HG03460 (cell line): Measurements from ENCODE around the gene RPN1.
"Not testable (repeated sequence)": the region's sequence is repeated elsewhere in the genome, so short reads cannot be mapped to it uniquely, and the experiment has no call there.

Source experiments
- ATAC-seq: cut with Tn5 transposase; IDR thresholded peaks from one replicate; pipeline ENCODE4 v1.9.1; 2021; ENCODE audit not compliant: unreplicated experiment

The RPN1 gene

DNA sequence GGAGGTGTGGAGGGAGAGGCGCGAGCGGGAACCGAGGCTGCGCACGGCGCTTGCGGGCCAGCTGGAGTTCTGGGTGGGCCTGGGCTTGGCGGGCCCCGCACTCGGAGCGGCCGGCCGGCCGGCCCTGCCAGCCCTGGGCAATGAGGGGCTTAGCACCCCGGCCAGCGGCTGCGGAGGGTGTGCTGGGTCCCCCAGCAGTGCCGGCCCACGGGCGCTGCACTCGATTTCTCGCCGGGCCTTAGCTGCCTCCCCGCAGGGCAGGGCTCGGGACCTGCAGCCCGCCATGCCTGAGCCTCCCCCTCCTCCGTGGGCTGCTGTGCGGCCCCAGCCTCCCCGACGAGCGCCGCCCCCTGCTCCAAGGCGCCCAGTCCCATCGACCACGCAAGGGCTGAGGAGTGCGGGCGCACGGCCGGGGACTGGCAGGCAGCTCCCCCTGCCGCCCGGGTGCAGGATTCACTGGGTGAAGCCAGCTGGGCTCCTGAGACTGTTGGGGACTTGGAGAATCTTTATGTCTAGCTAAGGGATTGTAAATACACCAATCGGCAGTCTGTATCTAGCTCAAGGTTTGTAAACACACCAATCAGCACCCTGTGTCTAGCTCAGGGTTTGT lies 2.9 kb upstream of the RPN1 start:
- not testable (repeated sequence) for ATAC-seq

DNA sequence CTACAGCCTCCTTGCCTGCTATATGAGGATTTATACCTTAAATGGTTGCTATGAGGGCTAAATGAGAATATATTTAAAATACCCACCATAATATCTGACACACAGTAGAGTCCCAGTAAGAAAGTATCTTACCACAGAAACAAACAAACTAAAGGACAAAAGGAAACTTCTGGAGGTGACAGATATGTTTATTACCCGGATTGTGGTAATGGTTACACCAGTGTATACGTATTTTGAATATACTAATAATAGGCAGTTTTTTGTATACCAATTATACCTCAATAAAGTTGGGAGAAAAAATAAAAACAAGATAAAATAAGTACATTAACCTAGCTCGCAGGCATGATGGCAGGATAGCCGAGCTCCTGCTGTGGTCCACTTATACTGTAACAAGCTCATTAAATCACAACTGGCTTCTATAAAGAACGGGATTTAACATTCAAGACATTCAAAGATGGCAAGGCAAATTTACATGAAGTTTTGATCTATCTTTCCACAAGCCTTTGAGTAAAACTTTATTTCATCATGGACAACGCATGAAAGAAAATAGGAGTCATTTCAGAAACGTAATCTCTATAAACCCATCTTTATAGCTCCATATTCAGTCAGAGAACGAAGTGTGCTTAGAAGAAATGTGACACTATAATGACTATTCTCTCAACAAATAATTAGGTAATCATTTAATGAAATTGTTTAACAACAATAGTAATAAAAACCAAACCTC lies 1.5 kb downstream of the RPN1 start:
- no peak for ATAC-seq

DNA sequence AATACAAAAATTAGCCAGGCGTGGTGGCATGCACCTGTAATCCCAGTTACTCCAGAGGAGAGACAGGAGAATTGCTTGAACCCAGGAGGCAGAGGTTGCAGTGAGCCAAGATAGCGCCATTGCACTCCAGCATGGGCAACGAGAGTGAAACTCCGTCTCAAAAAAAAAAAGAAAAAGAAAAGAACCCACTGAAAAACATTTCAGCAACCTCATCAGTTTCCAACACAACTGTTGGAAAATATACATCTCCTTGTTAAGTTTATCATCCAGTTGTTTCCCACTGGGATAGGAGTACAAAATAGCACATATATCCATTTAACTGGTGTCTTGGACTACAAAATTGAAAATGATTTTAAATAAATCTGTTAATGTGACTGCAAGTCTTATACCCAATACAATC lies 2.2 kb downstream of the RPN1 start:
- no peak for ATAC-seq

DNA sequence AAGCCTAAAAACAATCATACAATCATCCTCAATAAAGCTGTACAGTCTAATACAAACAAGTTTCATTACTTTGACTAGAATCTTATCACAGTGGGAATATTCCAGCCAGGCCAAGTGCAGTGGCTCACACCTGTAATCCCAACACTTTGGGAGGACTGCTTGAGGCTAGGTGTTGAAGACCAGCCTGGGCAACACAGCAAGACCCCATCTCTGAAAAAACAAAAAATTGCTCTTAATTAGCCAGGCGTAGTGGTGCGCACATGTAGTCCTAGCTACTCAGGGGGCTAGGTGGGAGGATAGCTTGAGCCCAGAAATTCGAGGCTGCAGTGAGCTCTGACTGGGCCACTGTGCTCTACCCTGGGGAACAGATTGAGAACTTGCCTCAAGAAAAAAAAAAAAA lies 3.3 kb downstream of the RPN1 start:
- no peak for ATAC-seq

DNA sequence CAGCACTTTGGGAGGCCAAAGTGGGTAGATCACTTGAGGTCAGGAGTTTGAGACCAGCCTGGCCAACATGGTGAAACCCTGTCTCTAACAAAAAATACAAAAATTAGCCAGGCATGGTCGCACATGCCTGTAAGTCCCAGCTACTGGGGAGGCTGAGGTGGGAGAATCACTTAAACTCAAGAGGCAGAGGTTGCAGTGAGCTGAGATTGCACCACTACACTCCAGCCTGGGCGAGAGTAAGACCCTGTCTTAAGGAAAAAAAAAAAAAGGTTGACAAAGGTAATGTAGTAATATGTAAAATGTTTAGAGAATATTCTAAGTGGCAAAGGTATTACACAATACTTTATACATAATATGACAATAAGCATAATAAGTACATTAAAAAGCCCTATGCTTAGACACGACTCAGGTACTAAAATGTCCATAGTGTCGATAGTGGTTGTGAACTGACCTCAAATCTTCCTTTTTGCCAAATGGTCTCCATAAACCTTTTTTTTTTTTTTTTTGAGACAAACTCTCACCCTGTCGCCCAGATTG lies 16.5 kb downstream of the RPN1 start:
- ATAC-seq: no peak

DNA sequence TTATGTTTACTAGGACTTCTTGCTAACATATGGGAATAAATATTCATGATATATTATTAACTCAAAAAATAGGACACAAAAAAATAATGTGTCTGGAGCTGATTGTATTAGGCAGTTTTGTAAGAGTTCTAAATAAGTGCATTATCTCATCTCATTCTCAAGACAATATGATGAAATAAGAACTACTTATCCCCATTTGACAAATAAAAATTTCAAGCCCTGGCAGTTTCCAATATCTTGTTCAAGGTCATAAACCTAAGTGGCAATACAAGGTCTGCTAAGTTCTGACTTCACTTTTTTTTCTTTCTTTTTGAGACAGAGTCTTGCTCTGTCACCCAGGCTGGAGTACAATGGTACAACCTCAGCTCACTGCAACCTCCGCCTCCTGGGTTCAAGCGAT lies 18.3 kb downstream of the RPN1 start:
- ATAC-seq: no peak

DNA sequence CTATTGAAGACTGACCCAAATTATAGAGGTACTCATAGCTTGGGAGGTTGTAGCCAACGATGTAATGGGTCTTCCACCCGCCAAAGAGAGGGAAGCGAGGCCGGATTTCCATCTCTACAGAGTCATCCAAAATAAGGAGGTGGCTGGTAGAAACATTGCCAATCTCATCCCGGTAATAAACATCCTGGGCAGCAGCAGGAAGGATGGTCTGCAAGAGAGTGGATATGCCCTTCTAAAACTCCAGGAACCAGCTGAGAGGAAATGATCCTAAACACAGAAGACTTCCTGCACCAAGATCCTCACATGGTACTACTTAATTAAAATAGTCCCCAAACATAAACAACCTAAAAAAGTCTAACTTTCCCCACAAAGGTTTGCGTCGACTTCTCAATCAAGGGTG lies 20.7 kb downstream of the RPN1 start:
- ATAC-seq: no peak

DNA sequence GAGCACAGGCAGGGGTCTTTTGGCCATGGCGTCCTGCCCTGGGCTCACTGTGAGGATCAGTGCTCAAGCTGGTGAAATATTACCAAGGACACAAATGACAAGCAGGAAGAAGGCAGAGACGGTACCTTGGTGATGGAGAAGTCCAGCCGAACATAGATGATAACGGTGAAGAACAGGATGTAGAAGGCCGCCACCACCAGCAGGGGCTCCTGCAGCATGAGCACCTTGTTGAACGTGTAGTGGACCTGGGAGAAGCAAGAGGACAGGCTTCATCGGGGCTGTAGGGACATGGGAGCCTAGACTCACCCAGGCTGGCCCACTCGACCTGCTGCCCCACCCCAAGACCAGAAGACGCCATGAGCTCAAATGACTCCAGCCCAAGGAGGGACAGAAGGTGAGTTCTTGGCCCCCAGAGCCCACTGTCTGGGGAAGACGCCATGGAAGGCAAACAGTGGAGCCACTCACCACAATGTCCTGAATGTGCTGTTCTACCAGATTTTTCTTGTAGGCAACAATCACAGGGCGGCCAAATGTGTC lies 25.1 kb downstream of the RPN1 start:
- no peak for ATAC-seq

DNA sequence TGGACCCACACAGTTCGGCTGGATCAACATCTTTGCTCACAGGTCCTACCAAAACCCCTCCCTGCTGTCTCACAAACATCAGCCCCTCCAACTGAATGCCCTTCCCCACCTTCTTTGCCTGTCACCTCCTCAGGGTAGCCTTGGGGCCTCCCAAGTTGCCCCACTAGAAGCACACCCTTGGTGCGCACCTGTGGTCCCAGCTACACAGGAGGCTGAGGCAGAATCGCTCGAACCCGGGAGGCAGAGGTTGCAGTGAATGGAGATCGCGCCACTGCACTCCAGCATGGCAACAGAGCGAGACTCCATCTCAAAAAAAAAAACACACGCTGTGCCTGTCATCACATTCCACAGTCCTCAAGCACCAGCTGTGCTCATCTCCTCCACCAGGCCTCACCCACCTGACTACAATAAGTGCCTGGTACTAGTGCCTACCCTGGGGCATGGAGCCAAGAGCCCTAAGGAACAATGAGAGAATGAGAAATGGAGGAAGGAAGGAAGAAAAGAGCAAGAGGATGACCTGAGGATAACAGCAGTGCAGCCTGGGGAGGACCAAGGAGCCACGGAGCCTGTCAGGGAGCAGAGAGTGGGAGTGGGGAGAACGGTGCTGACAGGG lies 26.0 kb downstream of the RPN1 start:
- no peak for ATAC-seq

DNA sequence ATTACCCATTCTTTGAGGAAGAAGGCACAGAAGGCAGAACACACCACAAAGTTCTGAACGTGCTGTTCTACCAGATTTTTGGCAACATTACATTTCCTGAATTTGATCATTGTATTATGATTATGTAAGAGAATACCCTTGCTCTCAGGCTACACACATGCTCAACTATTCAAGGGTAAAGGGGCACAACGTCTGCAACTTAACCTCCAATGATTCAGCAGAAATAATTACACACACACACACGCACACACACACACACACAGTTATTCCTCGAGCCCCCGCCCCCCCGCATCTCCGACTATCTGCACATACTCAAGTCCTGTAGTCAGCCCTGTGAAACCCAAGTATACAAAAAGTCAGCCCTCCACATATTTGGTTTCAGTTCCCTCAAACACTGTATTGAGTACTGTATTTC lies 26.8 kb downstream of the RPN1 start:
- no peak for ATAC-seq

DNA sequence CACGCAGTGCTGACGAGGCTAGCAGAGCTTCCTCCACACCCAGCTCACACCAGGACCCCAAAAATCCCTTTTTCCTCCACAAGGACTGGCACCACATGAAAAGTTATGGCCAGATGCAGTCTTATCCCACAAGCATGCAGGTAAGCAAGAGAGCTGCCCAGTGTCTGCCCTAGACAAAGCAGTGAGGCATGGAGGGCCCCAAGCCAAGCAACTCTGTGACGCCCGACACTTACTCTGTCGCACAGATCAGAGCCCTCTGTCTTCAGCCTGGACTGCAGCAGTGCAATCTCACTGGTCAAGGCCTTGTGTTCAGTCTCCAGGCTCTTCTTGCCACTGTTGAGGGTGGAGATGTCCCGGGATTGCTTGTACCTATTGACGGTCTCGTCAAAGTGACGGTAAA lies 28.7 kb downstream of the RPN1 start:
- no peak for ATAC-seq

DNA sequence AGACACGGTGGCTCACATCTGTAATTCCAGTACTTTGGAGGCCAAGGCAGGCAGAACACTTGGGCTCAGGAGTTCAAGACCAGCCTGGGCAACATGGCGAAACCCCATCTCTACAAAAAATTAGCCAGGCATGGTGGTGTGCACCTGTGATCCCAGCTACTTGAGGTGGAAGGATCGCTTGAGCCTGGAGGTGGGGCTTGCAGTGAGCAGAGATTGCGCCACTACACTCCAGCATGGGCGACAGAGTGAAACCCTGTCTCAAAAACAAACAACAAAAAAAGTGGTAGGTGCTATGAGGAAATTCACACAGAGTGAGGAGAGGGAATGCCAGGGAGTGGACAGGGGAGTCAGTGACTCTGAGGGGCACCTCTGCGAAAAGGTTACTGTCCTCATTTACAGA lies 29.4 kb downstream of the RPN1 start:
- no peak for ATAC-seq

DNA sequence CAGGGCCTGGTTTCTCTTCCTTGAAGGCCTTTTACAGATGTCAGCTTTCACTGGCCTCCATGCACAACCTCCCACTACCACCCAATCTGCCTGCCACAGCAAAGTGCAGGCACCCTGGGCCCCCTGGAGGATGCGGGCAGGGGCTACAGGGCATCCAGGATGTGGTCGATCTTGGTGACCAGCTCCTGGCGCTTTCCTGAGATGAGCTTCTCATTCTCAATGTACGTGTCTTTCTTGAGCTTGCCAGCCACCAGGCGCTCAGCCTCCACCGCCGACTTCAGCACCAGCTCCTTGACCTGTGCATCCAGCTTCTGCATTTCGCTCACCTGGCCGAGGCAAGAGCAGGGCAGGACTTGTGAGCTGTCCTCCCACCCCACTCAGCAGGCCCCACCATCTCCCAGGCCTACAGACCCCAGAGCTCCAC lies 30.3 kb downstream of the RPN1 start:
- ATAC-seq: no peak

DNA sequence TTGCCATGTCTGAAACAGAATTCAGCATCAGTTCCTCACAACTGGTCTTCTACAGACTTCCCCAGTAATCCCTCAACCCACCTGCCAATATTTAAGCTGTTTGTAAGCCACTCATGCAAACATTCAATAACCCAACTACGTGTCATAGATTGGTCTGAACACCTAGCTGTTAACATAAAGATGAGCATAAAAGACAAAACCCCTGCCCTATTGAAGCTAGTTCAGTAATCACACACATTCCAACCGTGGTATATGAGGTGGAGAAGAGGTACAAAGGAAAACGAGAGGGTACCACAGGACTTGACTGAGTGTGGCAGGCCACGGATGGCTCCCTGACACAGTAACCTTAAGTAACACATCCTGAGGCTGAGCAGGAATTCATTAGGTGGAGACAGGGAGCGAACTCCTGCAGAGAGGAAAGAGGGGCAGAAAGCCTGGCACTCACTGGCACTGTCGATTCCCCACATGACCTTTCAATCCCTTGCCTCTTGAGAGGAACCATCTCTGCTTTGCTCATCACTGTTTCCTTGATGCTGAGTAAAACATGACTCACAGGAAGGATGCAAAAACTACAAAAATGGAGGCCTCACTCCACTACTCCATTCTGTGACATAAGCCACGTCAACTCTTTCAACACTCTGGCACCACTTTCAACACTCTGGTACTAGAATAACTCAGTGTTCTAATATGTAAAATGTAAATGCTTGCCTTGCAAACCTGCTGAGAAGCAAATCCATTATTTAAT lies 31.3 kb downstream of the RPN1 start:
- no peak for ATAC-seq

DNA sequence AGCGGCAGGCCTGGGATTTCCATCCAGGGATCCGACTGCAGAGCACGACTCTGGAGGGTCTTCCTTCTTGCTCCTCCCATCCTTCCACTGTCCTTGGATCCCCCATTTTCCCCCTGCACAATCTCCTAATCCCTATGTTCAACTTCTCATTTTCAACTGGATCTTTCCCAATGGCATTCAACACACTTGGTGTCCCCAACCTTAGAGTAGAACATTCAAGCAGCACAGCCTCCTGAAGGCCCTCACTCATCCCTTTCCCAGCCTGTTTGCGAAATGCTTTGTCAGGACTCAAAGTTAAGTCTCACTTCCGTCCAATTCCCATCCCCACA lies 32.3 kb downstream of the RPN1 start:
- ATAC-seq: no peak

DNA sequence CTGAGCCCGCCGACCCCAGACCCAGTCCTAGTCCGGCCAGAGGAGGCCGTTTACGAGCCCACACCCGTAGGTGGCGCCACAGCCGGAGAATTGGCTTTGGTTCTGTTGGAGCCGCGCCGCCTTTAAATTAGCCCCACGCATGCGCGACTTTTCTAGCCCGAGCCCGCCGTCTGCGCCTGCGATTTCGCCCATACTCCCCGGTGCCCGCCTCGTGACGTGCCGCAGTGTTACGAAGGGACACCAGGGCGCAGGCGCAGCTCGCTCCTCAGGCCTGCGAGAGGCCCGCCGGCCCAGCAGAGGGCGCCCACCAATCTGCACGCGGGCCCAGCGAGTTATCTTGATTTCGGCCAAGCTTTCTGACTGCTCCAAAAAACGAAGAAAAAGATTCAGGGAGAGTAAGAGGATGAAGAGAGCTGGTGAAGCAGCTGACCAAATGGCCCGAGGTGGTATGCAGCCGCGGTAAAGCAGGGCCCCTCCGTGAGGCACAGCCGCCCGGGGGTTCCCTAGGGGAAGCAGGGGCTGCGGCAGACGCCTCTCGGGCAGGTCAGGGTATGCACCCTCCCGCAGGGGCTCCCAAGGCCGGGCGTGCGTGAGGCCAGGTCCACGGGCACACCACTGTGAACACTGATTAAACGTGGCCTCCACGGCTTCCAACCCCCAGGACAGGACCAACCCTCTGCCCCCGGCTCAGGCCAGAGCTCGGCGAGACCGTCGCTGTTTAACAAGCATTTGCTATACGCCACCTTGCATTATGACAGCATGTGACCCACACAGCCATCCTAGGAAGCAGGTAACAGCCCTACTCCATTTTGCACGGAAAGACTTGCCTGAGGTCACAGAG lies 32.8 kb downstream of the RPN1 start:
- ATAC-seq: peak; percentile 83

DNA sequence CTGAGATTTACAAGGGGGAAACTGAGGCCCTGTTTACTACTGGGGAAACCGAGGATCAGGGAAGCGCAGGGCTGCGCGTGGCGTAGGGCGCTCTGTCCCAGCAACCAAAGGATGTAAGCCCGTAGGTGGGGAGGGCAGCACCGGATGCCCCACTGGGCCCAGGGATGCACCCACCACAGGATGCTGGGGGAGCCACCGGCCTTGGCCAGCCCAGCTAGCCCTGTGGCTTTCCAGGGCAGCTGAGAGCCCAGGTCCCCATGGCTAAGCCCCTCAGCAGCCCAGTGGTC lies 33.4 kb downstream of the RPN1 start:
- no peak for ATAC-seq

DNA sequence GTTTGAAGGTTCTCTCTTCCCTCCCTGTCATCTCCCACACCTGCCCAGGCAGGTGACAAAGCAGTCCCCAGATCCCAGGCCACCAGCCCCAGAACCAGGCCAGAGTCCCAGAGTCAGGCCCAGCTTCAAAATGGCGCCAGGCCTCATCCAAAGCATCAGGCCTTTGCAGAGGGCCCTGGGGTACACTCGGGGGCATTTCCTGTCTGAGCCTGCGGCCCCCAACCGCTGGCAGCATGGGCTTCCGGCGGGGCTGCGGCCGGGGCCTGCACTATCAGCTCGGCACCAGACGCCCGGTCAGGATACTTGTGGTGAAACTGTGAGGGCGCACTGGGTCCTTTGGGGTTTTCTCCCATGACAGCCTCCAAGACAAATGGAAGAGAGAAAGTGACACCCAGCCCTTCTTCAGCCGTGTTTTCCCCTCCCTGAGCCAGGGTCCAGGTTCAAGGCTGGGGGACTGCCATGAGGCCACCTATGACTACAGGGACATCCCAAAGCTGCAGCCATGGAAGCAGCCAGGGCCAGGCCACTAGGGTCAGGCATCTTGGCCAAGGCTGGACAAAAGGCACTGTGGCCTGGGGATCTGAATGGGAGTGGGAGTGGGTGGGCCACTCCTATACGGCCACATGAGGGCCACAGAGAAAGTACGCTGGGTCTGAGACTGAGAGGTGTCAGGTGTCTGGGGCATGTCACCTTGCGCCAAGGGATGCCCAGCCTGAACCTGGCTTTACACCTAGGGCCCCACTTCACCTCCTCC lies 33.9 kb downstream of the RPN1 start:
- ATAC-seq: no peak

DNA sequence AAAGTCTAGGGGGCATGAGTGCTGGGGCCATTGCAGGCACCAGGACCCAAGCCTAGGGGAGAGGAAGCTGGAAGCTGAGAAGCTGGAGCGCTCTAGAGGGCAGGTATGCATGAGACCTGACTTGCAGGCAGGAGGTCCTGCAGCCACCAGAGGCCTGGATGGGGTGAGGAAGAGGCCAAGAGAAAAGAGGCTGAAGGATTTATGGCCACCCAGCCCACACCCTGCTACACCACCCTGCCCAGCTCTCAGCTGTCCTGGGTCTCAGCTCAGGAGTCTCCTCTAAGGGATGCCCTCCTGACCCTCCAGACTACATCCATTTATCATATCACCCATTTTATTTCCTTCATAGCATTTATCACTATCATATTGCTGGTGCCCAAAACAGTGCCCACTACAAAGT lies 36.5 kb downstream of the RPN1 start:
- ATAC-seq: no peak
